MG63 (cell line): ENCODE measurements around the gene MALRD1. TPM values are rescaled to one million over a fixed set of nuclear protein-coding genes. Genes with fewer than 3 reads are reported as not detected.

Experiments used
- DNase-seq: peaks from one replicate; pipeline ENCODE4 v3.0.0-alpha.2; 2020
- H3K27me3 ChIP-seq: fragments of 250-450 bp; sonication (Bioruptor Pico); 2 replicates; pipeline ENCODE4 v1.5.1; 2020; ENCODE audit warnings: mild to moderate bottlenecking, moderate library complexity
- H3K36me3 ChIP-seq: fragments of 250-450 bp; sonication (Bioruptor Pico); 2 replicates; pipeline ENCODE4 v1.5.1; 2020; ENCODE audit warnings: mild to moderate bottlenecking, moderate library complexity
- H3K4me3 ChIP-seq: fragments of 250-450 bp; sonication (Bioruptor Pico); 2 replicates; pipeline ENCODE4 v1.5.1; 2020; ENCODE audit warnings: mild to moderate bottlenecking, moderate library complexity
- H3K9me3 ChIP-seq: fragments of 250-450 bp; sonication (Bioruptor Pico); 2 replicates; pipeline ENCODE4 v1.5.1; 2020; ENCODE audit warnings: mild to moderate bottlenecking, moderate library complexity
- total RNA-seq: library from RNA; depleted of rRNA; stranded (reverse); fragments of >200 nt; shearing (Covaris generic); gene quantifications from 2 replicates; pipeline ENCODE4 v1.2.3, GENCODE V29; 2014; ENCODE audit warnings: low replicate concordance

The MALRD1 gene
- total RNA-seq, 1 experiment from 2014 or later: 0.26 TPM

GRCh38 chr10:19385846-19386450 lies 337.3 kb downstream of the MALRD1 start:
- Histone ChIP-seq H3K9me3 (no peaks in the 10 kb centered on the region), H3K36me3 (no peaks in the 10 kb centered on the region), H3K27me3 (no peaks in the 10 kb centered on the region), H3K4me3 (no peak overlapping the region)
- no peak for DNase-seq

- Histone ChIP-seq H3K36me3 (no peaks in the 10 kb centered on the region), H3K9me3 (no peaks in the 10 kb centered on the region), H3K27me3 (no peaks in the 10 kb centered on the region), H3K4me3 (no peak overlapping the region)
- no peak for DNase-seq
Observed at GRCh38 chr10:19408924-19409323, 360.3 kb downstream of the MALRD1 start.

- DNase-seq: no peak
- Histone ChIP-seq H3K4me3 (no peak overlapping the region), H3K36me3 (no peaks in the 10 kb centered on the region)
Observed at GRCh38 chr10:19411119-19411518, 362.5 kb downstream of the MALRD1 start.

GRCh38 chr10:19412531-19412930 lies 363.9 kb downstream of the MALRD1 start:
- Histone ChIP-seq H3K9me3 (no peaks in the 10 kb centered on the region), H3K36me3 (no peaks in the 10 kb centered on the region), H3K27me3 (no peaks in the 10 kb centered on the region; the same call in 1 of the 2 replicates), H3K4me3 (no peak overlapping the region)
- DNase-seq: no peak

More at GRCh38 chr10:19411119-19411518, 362.5 kb downstream of the MALRD1 start:
- Histone ChIP-seq H3K9me3 (no peaks in the 10 kb centered on the region), H3K27me3 (no peaks in the 10 kb centered on the region; the same call in 1 of the 2 replicates)

- Histone ChIP-seq H3K36me3 (no peaks in the 10 kb centered on the region), H3K9me3 (no peaks in the 10 kb centered on the region), H3K4me3 (no peak overlapping the region), H3K27me3 (no peaks in the 10 kb centered on the region; the same call in 1 of the 2 replicates)
- DNase-seq: no peak
Observed at GRCh38 chr10:19416164-19416563, 367.6 kb downstream of the MALRD1 start.

GRCh38 chr10:19417740-19418139 lies 369.1 kb downstream of the MALRD1 start:
- Histone ChIP-seq H3K4me3 (no peak overlapping the region), H3K9me3 (no peaks in the 10 kb centered on the region), H3K36me3 (no peaks in the 10 kb centered on the region), H3K27me3 (no peaks in the 10 kb centered on the region; the same call in 1 of the 2 replicates)
- DNase-seq: no peak

- no peak for DNase-seq
- Histone ChIP-seq H3K27me3 (no peaks in the 10 kb centered on the region), H3K4me3 (no peak overlapping the region), H3K9me3 (no peaks in the 10 kb centered on the region), H3K36me3 (no peaks in the 10 kb centered on the region)
Observed at GRCh38 chr10:19421674-19422073, 373.1 kb downstream of the MALRD1 start.

GRCh38 chr10:19426034-19426433 lies 377.4 kb downstream of the MALRD1 start:
- no peak for DNase-seq
- H3K27me3 ChIP-seq: no peaks in the 10 kb centered on the region
- no peaks in the 10 kb centered on the region for H3K9me3 ChIP-seq
- H3K36me3 ChIP-seq: no peaks in the 10 kb centered on the region
- no peak overlapping the region for H3K4me3 ChIP-seq

- no peak for DNase-seq
- H3K9me3 ChIP-seq: no peaks in the 10 kb centered on the region
- no peak overlapping the region for H3K4me3 ChIP-seq
- H3K27me3 ChIP-seq: no peaks in the 10 kb centered on the region
- no peaks in the 10 kb centered on the region for H3K36me3 ChIP-seq
Observed at GRCh38 chr10:19431622-19432351, 383.2 kb downstream of the MALRD1 start.

- Histone ChIP-seq H3K9me3 (no peaks in the 10 kb centered on the region), H3K27me3 (no peaks in the 10 kb centered on the region), H3K36me3 (no peaks in the 10 kb centered on the region), H3K4me3 (no peak overlapping the region)
- no peak for DNase-seq
Observed at GRCh38 chr10:19449860-19450259, 401.3 kb downstream of the MALRD1 start.

GRCh38 chr10:19451356-19451755 lies 402.8 kb downstream of the MALRD1 start:
- Histone ChIP-seq H3K36me3 (no peaks in the 10 kb centered on the region), H3K27me3 (no peaks in the 10 kb centered on the region), H3K9me3 (no peaks in the 10 kb centered on the region), H3K4me3 (no peak overlapping the region)
- no peak for DNase-seq

GRCh38 chr10:19451937-19452336 lies 403.3 kb downstream of the MALRD1 start:
- no peak overlapping the region for H3K4me3 ChIP-seq
- H3K9me3 ChIP-seq: no peaks in the 10 kb centered on the region
- H3K27me3 ChIP-seq: no peaks in the 10 kb centered on the region
- H3K36me3 ChIP-seq: no peaks in the 10 kb centered on the region
- DNase-seq: no peak

- H3K9me3 ChIP-seq: no peaks in the 10 kb centered on the region
- H3K36me3 ChIP-seq: no peaks in the 10 kb centered on the region
- DNase-seq: no peak
- no peak overlapping the region for H3K4me3 ChIP-seq
- no peaks in the 10 kb centered on the region for H3K27me3 ChIP-seq
Observed at GRCh38 chr10:19453967-19454366, 405.4 kb downstream of the MALRD1 start.

GRCh38 chr10:19461588-19461987 lies 413.0 kb downstream of the MALRD1 start:
- no peak for DNase-seq
- no peak overlapping the region for H3K4me3 ChIP-seq
- H3K9me3 ChIP-seq: no peaks in the 10 kb centered on the region
- H3K27me3 ChIP-seq: no peaks in the 10 kb centered on the region
- H3K36me3 ChIP-seq: no peaks in the 10 kb centered on the region

GRCh38 chr10:19466709-19467108 lies 418.1 kb downstream of the MALRD1 start:
- no peaks in the 10 kb centered on the region for H3K27me3 ChIP-seq
- no peak for DNase-seq
- H3K4me3 ChIP-seq: no peak overlapping the region
- H3K9me3 ChIP-seq: no peaks in the 10 kb centered on the region
- H3K36me3 ChIP-seq: no peaks in the 10 kb centered on the region

GRCh38 chr10:19468413-19468812 lies 419.8 kb downstream of the MALRD1 start:
- Histone ChIP-seq H3K9me3 (no peaks in the 10 kb centered on the region), H3K36me3 (no peaks in the 10 kb centered on the region), H3K4me3 (no peak overlapping the region), H3K27me3 (no peaks in the 10 kb centered on the region)
- no peak for DNase-seq

GRCh38 chr10:19469521-19469920 lies 420.9 kb downstream of the MALRD1 start:
- Histone ChIP-seq H3K4me3 (no peak overlapping the region), H3K36me3 (no peaks in the 10 kb centered on the region), H3K9me3 (no peaks in the 10 kb centered on the region), H3K27me3 (no peaks in the 10 kb centered on the region)
- no peak for DNase-seq

GRCh38 chr10:19479854-19480253 lies 431.3 kb downstream of the MALRD1 start:
- no peaks in the 10 kb centered on the region for H3K36me3 ChIP-seq
- no peak for DNase-seq
- no peaks in the 10 kb centered on the region for H3K27me3 ChIP-seq
- no peak overlapping the region for H3K4me3 ChIP-seq
- no peaks in the 10 kb centered on the region for H3K9me3 ChIP-seq
